Upper lobe of left lung (tissue), 6 donors: ENCODE data around the gene LRRTM1. TPM values are rescaled to one million over a fixed set of nuclear protein-coding genes. Genes with fewer than 3 reads are reported as not detected.

ENCODE experiments used
- ATAC-seq, 2 donors: fragments of 200-7000 bp; cut with Tn5 transposase; one replicate each; pipeline ENCODE4 v1.9.1; 2022; ENCODE audit warnings: mild to moderate bottlenecking in 2 of 2, moderate library complexity in 2 of 2; ENCODE audit not compliant: low FRiP score in 2 of 2
- DNase-seq, 2 donors: peaks; one replicate each; pipeline ENCODE4 v3.0.0-alpha.2; 2019 to 2020
- H3K27ac ChIP-seq, 4 donors: fragments of 200-600 bp; sonication (generic); one replicate each; pipeline ENCODE4 v1.5.1; 2016 to 2019
- H3K27me3 ChIP-seq, 4 donors: fragments of 200-600 bp; sonication (generic); one replicate each; pipeline ENCODE4 v1.5.1; 2017 to 2019
- H3K36me3 ChIP-seq, 4 donors: fragments of 200-600 bp; sonication (generic); one replicate each; pipeline ENCODE4 v1.5.1; 2016 to 2019
- H3K4me1 ChIP-seq, 4 donors: fragments of 200-600 bp; sonication (generic); one replicate each; pipeline ENCODE4 v1.5.1; 2018 to 2019
- H3K4me3 ChIP-seq, 4 donors: fragments of 200-600 bp; sonication (generic); one replicate each; pipeline ENCODE4 v1.5.1; 2017 to 2019; ENCODE audit warnings: mild to moderate bottlenecking in 2 of 4, moderate library complexity in 1 of 4
- H3K9me3 ChIP-seq, 4 donors: fragments of 200-600 bp; sonication (generic); one replicate each; pipeline ENCODE4 v1.5.1; 2018 to 2019
- EP300 ChIP-seq, 4 donors: sonication (generic); formaldehyde crosslinking; IDR thresholded peaks; one replicate each; pipeline ENCODE4 v1.5.1; 2017; ENCODE audit warnings: antibody characterized with exemption in 4 of 4, control low read depth in 2 of 4
- POLR2A ChIP-seq, 4 donors: fragments of 450-650 bp; IDR thresholded peaks; one replicate each; pipeline ENCODE4 v1.5.1; 2016 to 2017; ENCODE audit warnings: antibody characterized with exemption in 4 of 4, mild to moderate bottlenecking in 2 of 4
- POLR2AphosphoS5 ChIP-seq, 2 donors: sonication (generic); formaldehyde crosslinking; IDR thresholded peaks; one replicate each; pipeline ENCODE4 v1.5.1; 2017; ENCODE audit warnings: antibody characterized with exemption in 2 of 2
- WGBS, 2 donors: methylation state at CpG; one replicate each; pipeline ENCODE4 v1.1.5; 2017 to 2018; 5-methylcytosine and 5-hydroxymethylcytosine counted together
- total RNA-seq, 6 donors: library from RNA; depleted of rRNA in 4 of 6; stranded (reverse); fragments of >200 nt in 4 of 6; gene quantifications; one replicate each; pipeline versions ENCODE4 v1.1.0 to v1.2.1, GENCODE V29; 2016 to 2021
- TF ChIP-seq, protein P1 (sequence below), 6 experiments: fragments of 450-650 bp in 4 of 6; fragments of 200-600 bp in 2 of 6; sonication (generic) in 2 of 6; IDR thresholded peaks; one replicate each; pipeline ENCODE4 v1.5.1; 2016 to 2019; ENCODE audit warnings: antibody characterized with exemption in 6 of 6
- donor health status: DM: no; HTN: no; CAD: no; lungs with moderate emphysema.
- donor health status: DM: no; HTN: yes; CAD: no; lungs with severe emphysema.

Gene LRRTM1
- total RNA-seq, 6 donors from 2014 or later = 0.22 to 0.40 TPM; not detected in 4

DNA sequence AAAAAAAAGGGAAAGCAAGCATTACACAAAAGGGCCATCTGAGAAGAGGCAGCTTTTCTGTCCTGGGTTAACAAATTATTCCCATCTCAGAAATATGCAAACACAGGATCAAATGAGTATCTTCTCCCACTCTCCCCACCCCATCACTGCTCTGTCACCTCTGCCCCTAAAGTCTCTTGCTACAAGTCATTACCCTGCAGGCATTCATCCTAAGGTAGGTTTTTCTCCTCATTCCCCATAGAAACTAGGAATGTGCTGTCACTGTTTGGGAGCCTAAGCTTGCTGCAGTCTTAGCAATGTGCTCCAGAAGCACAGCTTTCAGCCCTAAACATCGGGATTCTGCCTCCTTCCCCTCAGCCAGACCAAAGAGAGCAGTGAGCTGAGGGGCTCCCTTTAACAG is 3.6 kb downstream of the LRRTM1 start:
- ATAC-seq (no peak), DNase-seq (no peak)
- H3K27me3 ChIP-seq = peaks cover 0 to 22% (median 7%) of the 10 kb centered on the region in 4 donors
- WGBS, 2 donors = 40 to 64% methylated on average over 1 of the region's 1 CpG
- no peaks in the 10 kb centered on the region for H3K9me3 ChIP-seq
- TF ChIP-seq EP300 (IDR thresholded peaks at IDR 0.05) (no peak), POLR2A (IDR thresholded peaks at IDR 0.05) (no peak), POLR2AphosphoS5 (IDR thresholded peaks at IDR 0.05) (no peak)
- TF ChIP-seq, protein P1, sequence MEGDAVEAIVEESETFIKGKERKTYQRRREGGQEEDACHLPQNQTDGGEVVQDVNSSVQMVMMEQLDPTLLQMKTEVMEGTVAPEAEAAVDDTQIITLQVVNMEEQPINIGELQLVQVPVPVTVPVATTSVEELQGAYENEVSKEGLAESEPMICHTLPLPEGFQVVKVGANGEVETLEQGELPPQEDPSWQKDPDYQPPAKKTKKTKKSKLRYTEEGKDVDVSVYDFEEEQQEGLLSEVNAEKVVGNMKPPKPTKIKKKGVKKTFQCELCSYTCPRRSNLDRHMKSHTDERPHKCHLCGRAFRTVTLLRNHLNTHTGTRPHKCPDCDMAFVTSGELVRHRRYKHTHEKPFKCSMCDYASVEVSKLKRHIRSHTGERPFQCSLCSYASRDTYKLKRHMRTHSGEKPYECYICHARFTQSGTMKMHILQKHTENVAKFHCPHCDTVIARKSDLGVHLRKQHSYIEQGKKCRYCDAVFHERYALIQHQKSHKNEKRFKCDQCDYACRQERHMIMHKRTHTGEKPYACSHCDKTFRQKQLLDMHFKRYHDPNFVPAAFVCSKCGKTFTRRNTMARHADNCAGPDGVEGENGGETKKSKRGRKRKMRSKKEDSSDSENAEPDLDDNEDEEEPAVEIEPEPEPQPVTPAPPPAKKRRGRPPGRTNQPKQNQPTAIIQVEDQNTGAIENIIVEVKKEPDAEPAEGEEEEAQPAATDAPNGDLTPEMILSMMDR (IDR thresholded peaks at IDR 0.05) = no peak
- H3K36me3 ChIP-seq = no peaks in the 10 kb centered on the region
- peaks cover 5 to 22% (median 14%) of the 10 kb centered on the region in 4 donors for H3K4me1 ChIP-seq
- H3K4me3 ChIP-seq = no peak overlapping the region
- H3K27ac ChIP-seq = no peak overlapping the region

DNA sequence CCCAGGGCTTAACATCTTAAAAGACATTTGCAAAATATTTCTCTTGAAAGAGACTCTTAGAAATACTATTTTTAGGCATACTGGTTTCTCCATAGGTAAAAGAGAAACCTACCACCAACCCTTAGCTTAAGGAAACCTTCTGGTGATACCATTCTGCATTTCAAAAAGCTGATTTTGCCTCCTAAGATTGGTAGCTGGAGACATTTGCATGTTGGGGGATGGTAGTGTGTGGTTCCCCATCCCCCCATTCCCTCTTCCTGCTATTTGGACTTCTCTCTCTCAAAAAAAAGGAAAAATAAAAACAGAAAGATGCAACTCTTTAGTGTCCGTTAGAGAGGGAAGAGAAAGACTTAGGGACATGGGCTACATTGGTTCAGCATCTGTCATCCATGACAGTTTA is 4.2 kb downstream of the LRRTM1 start:
- Histone ChIP-seq H3K27me3 (peaks cover 0 to 22% (median 7%) of the 10 kb centered on the region in 4 donors), H3K9me3 (no peaks in the 10 kb centered on the region), H3K4me3 (no peak overlapping the region), H3K27ac (no peak overlapping the region), H3K36me3 (no peaks in the 10 kb centered on the region), H3K4me1 (peaks cover 5 to 22% (median 14%) of the 10 kb centered on the region in 4 donors)
- WGBS, 2 donors = 59 to 64% methylated on average over 1 of the region's 1 CpG
- DNase-seq = no peak
- no peak for ATAC-seq
- TF ChIP-seq, protein P1 (IDR thresholded peaks at IDR 0.05) = no peak
- TF ChIP-seq POLR2A (IDR thresholded peaks at IDR 0.05) (no peak), EP300 (IDR thresholded peaks at IDR 0.05) (no peak), POLR2AphosphoS5 (IDR thresholded peaks at IDR 0.05) (no peak)

DNA sequence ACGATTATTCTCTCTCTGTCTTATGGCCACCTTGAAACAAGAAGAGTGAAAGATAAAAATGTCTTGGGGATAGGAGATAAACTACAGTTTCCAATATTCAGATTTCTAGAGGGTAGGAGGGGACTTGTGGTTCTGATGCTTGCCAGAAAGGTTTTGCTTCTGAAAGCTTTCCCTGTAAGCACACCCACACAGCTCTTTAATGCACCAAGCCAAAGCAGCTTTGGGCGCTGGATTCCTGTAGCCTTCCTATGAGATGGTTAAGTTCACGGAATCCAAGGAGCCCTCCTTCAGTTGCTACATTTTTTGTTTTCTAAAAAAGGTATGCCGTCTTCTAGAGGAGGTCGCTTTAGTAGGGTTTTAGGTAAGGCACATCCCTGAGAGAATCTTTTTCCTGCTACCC is 4.9 kb downstream of the LRRTM1 start:
- no peak overlapping the region for H3K27ac ChIP-seq
- peaks cover 0 to 22% (median 5%) of the 10 kb centered on the region in 4 donors for H3K27me3 ChIP-seq
- WGBS, 2 donors = 55 to 61% methylated on average over 5 of the region's 5 CpGs
- DNase-seq (no peak), ATAC-seq (no peak)
- H3K36me3 ChIP-seq = no peaks in the 10 kb centered on the region
- TF ChIP-seq EP300 (IDR thresholded peaks at IDR 0.05) = no peak
- TF ChIP-seq, protein P1 (IDR thresholded peaks at IDR 0.05) = no peak
- TF ChIP-seq POLR2A (IDR thresholded peaks at IDR 0.05) = no peak
- TF ChIP-seq POLR2AphosphoS5 (IDR thresholded peaks at IDR 0.05) = no peak
- H3K4me1 ChIP-seq = peaks cover 5 to 22% (median 14%) of the 10 kb centered on the region in 4 donors
- no peak overlapping the region for H3K4me3 ChIP-seq
- no peaks in the 10 kb centered on the region for H3K9me3 ChIP-seq

DNA sequence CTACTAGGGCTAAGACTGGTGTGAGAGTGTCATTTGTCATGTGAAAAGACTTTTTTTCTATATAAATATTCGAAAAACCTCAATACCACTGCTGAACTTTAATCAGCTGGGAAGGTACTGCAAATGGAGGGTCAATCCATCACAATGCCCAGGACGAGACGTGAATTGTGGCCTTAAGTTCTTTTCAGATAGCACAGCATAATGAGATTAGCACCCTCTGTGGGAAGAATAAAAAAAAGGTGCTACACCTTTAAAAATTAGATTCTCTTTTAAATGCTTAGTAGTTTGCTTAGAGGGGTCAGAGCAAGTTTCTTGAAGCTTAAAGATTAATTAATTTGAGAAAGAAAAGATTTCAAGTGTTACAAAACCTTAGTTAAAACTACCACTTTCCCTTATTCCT is 5.6 kb downstream of the LRRTM1 start:
- WGBS, 2 donors = 78% methylated on average over 3 of the region's 3 CpGs
- H3K27me3 ChIP-seq = peaks cover 0 to 16% (median 4%) of the 10 kb centered on the region in 4 donors
- H3K36me3 ChIP-seq = no peaks in the 10 kb centered on the region
- peaks cover 2 to 15% (median 9%) of the 10 kb centered on the region in 4 donors for H3K4me1 ChIP-seq
- H3K9me3 ChIP-seq = no peaks in the 10 kb centered on the region
- H3K27ac ChIP-seq = no peak overlapping the region
- ATAC-seq (no peak), DNase-seq (no peak)
- H3K4me3 ChIP-seq = no peak overlapping the region
- TF ChIP-seq POLR2A (IDR thresholded peaks at IDR 0.05) = no peak
- no peak for TF ChIP-seq POLR2AphosphoS5 (IDR thresholded peaks at IDR 0.05)
- TF ChIP-seq, protein P1 (IDR thresholded peaks at IDR 0.05) = no peak
- no peak for TF ChIP-seq EP300 (IDR thresholded peaks at IDR 0.05)

DNA sequence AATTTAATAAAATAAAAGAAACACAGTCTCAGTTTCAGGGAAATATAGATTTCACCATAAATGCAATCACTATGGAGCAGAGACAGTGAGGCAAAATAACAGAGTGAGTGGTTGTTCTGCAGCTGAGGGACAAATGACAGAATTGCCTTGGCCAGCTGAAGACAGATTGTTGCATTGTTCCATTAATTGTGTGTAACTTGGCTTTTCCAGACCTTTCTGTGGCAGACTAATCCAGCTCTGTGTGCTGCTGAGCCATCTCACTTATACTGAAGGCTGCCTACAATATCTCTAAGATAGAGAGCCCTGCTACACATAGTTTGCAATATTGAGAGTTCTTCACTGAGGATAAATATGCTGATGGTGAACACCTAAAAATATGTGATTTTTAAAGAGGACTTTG is 11.5 kb downstream of the LRRTM1 start:
- H3K9me3 ChIP-seq = no peaks in the 10 kb centered on the region
- H3K4me1 ChIP-seq = no peaks in the 10 kb centered on the region
- TF ChIP-seq POLR2A (IDR thresholded peaks at IDR 0.05) = no peak
- TF ChIP-seq, protein P1 (IDR thresholded peaks at IDR 0.05) = no peak
- no peak for TF ChIP-seq EP300 (IDR thresholded peaks at IDR 0.05)
- TF ChIP-seq POLR2AphosphoS5 (IDR thresholded peaks at IDR 0.05) = no peak
- ATAC-seq (no peak), DNase-seq (no peak)
- no peaks in the 10 kb centered on the region for H3K36me3 ChIP-seq
- no peak overlapping the region for H3K4me3 ChIP-seq
- H3K27ac ChIP-seq = no peak overlapping the region
- H3K27me3 ChIP-seq = no peaks in the 10 kb centered on the region
